Retinal pigment epithelial cell (primary cell): ENCODE data around the gene PLBD2.

ENCODE experiments used
- DNase-seq: peaks from one replicate; pipeline ENCODE4 v3.0.0-alpha.2; 2010; ENCODE audit warnings: low read depth
- H3K4me3 ChIP-seq: 2 replicates; pipeline ENCODE4 v1.5.1; 2011; ENCODE audit warnings: mild to moderate bottlenecking, low read length, control low read depth, moderate library complexity
- CTCF ChIP-seq: conservative IDR thresholded peaks from 2 replicates; pipeline ENCODE4 v1.5.1; 2011; ENCODE audit warnings: low read depth, low read length, control low read depth, inconsistent platforms

PLBD2 gene

DNA sequence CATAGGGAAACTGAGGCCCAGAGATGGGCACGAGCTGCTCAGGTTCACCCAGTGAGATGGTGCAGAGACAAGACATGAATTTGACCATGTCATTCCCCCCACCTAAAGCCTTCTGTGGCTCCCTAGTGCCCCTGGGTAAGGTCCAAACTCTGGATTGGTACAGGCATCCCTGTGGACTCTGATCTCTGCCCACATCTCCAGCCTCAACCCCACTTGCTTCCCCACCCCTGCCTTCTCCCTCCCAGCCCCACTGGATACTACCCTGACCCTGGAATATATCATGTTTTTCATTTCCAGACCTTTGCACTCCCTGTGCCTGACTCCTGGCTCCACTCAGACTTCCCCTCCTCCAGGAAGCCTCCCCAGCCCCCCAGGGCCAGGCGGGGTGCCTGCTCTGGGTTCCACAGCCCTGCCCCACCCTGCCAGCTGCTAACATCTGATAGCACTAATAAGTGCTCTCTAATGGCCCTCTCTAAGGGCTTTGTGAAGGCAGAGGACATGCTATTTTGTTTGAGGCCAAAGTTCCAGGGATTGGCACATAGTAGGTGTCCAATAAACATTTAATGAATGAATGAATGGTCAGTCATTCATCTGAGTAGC, 62.7 kb downstream of the PLBD2 start:
- no peak for DNase-seq
- no peak overlapping the region for H3K4me3 ChIP-seq
- no peak for TF ChIP-seq CTCF

DNA sequence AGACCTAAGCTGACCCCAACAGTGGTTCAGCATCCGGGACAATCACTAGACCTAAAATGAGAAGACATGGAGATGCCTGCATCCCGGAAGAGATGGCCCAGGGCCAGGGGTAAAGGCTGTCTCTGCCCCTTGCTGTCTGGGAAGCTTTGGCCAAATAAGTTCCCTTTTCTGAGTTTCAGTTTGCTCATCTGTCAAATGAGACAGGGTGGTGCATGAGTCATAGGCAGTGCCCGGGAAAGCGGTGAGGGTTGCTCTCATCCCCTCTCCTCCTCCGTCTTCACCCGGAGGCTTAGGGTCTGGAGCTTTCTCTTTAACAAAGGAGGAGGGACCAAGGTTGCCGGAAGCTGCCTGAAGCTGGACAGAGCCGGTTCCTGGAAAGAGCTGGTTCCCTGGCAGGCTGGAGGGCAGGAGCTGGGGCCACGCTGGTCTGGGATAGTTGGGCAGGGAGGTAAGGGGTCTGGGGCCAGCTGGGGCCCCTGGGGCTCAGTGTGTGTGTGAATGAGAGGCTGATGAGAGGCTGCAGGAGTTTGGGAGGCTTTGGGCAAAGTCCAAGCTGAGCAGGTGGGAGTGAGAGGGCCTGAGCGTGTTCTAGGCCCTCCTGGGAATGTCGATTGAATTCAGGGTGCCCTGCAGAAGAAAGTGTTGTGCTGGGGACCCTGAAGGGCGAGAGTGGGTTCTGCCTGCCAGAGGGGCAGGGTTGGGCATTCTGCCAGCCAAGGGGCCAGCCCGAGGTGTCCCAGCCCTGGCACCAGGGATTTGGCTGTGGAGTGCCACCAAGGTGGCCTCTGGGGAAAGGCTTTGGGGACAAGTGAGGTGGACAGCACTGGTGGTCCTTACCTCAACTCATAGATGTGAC, 63.9 kb downstream of the PLBD2 start, which contains the start of gene SDSL:
SDSL (plus strand) TSS at position 351 of the 856 bp plus-strand sequence. CDS start 5,603 bp downstream, outside the sequence.
- no peak for TF ChIP-seq CTCF
- H3K4me3 ChIP-seq, result peak within 1 kb of the TSS; percentile 73
- peak; percentile 31 for DNase-seq

GRCh38 chr12:113422886-113423669, 64.7 kb downstream of the PLBD2 start:
- peak overlapping the region; percentile 73 for H3K4me3 ChIP-seq
- no peak for TF ChIP-seq CTCF
- no peak for DNase-seq

DNA sequence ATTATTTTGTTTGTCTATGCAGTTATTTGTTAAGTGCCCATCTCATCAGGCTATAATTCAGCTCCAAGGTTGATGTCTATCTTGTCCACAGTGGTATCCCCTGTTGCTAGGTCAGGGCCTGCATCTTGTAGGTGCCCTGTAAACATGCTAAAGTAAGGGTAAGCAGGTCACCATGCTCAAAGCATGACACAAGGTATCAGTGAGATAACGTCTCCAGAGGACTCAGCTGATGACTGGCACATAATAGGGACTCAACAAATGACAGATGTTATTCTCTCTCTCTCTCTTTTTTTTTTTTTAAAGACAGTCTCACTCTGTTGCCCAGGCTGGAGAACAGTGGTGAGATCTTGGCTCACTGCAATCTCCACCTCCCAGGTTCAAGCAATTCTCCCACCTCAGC, 66.1 kb downstream of the PLBD2 start:
- H3K4me3 ChIP-seq, result no peak overlapping the region
- no peak for TF ChIP-seq CTCF
- no peak for DNase-seq

DNA sequence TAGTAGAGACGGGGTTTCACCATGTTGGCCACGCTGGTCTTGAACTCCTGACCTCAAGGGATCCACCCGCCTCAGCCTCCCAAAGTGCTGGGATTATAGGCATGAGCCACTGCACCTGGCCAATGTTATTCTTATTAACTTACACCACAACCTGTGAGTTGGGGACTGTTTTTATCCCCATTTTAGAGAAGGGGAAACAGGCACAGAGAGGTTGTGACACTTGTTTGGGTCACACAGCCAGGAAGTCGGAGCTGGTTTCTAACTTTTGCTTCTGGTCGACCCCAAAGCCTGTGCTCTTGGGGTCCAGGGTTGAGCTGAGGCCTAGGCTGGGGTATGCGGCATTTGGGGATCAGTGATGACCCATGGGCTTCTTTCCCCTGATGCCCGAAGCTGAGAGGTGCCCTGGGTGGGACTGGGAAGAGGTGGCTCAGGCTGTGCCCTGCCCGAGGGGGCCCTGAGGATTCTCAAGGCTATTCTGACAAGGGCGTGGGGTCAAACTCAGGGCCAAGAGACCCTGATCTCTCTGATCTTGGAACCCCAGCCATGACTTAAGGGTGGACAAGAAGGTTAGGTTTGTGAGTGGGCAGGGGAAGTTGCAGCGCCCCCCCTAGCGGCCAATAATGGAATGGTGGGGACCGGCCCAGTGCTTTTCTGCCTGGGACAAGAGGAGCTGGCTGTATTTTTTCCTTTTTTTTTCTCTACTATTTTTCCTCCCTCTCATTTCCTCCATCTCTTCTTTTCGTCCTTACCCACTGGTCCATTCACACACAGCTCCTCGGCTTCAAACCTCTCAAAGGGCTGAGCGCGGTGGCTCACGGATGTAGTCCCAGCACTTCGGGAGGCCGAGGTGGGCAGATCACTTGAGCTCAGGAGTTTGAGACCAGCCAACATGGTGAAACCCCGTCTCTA, 66.8 kb downstream of the PLBD2 start:
- DNase-seq, result no peak
- TF ChIP-seq CTCF, result peak; percentile 89
- no peak overlapping the region for H3K4me3 ChIP-seq

GRCh38 chr12:113425960-113426453, 67.6 kb downstream of the PLBD2 start:
- no peak for TF ChIP-seq CTCF
- DNase-seq, result no peak

More at GRCh38 chr12:113425960-113426453, 67.6 kb downstream of the PLBD2 start:
- no peak overlapping the region for H3K4me3 ChIP-seq
